Activated B cell treated with CpG ODN at 0.5 μM for 24 hours (primary cell): ENCODE results near the gene ANO8. TPM values are rescaled to one million over a fixed set of nuclear protein-coding genes. Genes with fewer than 3 reads are reported as not detected.
A peak's percentile ranks its signal among the peaks of the same experiment; 100 is the strongest.

ENCODE experiments used
- ATAC-seq: fragments of 200-7000 bp; cut with Tn5 transposase; one replicate; pipeline ENCODE4 v1.10.0; 2021; ENCODE audit warnings: low read depth, mild to moderate bottlenecking, moderate library complexity
- CTCF ChIA-PET: fragments of 350-600 bp; sonication (Branson Sonifier 250); formaldehyde crosslinking; loops from one replicate; lab custom pipeline; 2021; ENCODE audit warnings: antibody characterized with exemption; lab: Charles Lee
- POLR2A ChIA-PET: fragments of 350-600 bp; sonication (Branson Sonifier 250); formaldehyde crosslinking; loops from one replicate; lab custom pipeline; 2021; ENCODE audit warnings: antibody characterized with exemption; lab: Charles Lee
- DNase-seq: peaks from one replicate; pipeline ENCODE4 v3.0.0; 2022
- H3K27ac Mint-ChIP-seq: one replicate; pipeline ENCODE4 v1.8.0; 2020; ENCODE audit warnings: mixed read lengths
- H3K27me3 Mint-ChIP-seq: one replicate; pipeline ENCODE4 v1.8.0; 2021; ENCODE audit warnings: mixed read lengths
- H3K36me3 Mint-ChIP-seq: one replicate; pipeline ENCODE4 v1.8.0; 2021; ENCODE audit warnings: low read depth, mixed read lengths
- H3K4me1 Mint-ChIP-seq: one replicate; pipeline ENCODE4 v1.8.0; 2021; ENCODE audit warnings: mixed read lengths
- H3K4me3 Mint-ChIP-seq: one replicate; pipeline ENCODE4 v1.8.0; 2020; ENCODE audit warnings: mild to moderate bottlenecking, mixed read lengths
- H3K9me3 Mint-ChIP-seq: one replicate; pipeline ENCODE4 v1.8.0; 2020; ENCODE audit warnings: mixed read lengths
- CTCF ChIP-seq: fragments of 200-600 bp; IDR thresholded peaks from one replicate; pipeline ENCODE4 v1.8.0; 2022; ENCODE audit warnings: antibody characterized with exemption, mild to moderate bottlenecking
- intact Hi-C: fragments of 100-400 bp; cut with micrococcal nuclease; formaldehyde crosslinking; loops from one replicate; pipeline ENCODE4 v1.15.1; 2024
- total RNA-seq: library from RNA; stranded (reverse); gene quantifications from 2 replicates; pipeline ENCODE4 v1.2.3, GENCODE V29; 2022

ANO8 gene
- total RNA-seq, result 2.1 and 2.2 TPM in 2 replicates

GRCh38 chr19:17334414-17335409 is at the start of gene ANO8:
TSS of gene ANO8 (minus strand) at chr19:17334855. CDS start at chr19:17334670, 185 bp downstream.
- DNase-seq (peak; percentile 92), ATAC-seq (peak; percentile 62)
- H3K27ac Mint-ChIP-seq, result peak within 1 kb of the TSS; percentile 46
- peak within 1 kb of the TSS; percentile 82 for H3K4me3 Mint-ChIP-seq
- intact Hi-C loops, result loop anchor here (1.0 to 10.0 kb wide), 2 partner anchors 67 to 420 kb away; partner anchors contain the start of genes BABAM1 and FCHO1
- ChIA-PET POLR2A (interaction anchor here (0.5 to 1.9 kb wide), 9 partner anchors 26 to 133 kb away, joined by 4 to 9 read pairs (median 6); partner anchors contain the start of genes ABHD8, DDA1, MRPL34 and MVB12A), CTCF (interaction anchor here (0.6 to 1.7 kb wide), 3 partner anchors 29 to 53 kb away, joined by 3 to 4 read pairs (median 3); partner anchors contain the start of gene MRPL34)
- H3K4me1 Mint-ChIP-seq, result peaks cover 41% of the 10 kb centered on the region
- peaks cover 6% of the 10 kb centered on the region for H3K27me3 Mint-ChIP-seq
- no peaks in the 10 kb centered on the region for H3K9me3 Mint-ChIP-seq
- H3K36me3 Mint-ChIP-seq, result peaks cover 18% of the 10 kb centered on the region
- TF ChIP-seq CTCF, result no peak

- no peak for ATAC-seq
- intact Hi-C loops, result no loop called here
- POLR2A ChIA-PET, result interaction anchor here (0.6 to 0.9 kb wide), 4 partner anchors 14 to 122 kb away, joined by 3 to 6 read pairs (median 4); no protein-coding TSS in a partner anchor
- TF ChIP-seq CTCF, result no peak
- H3K4me3 Mint-ChIP-seq, result no peak overlapping the region
- CTCF ChIA-PET, result interaction anchor here (1.1 kb wide), 1 partner anchor 69 kb away, joined by 3 read pairs; no protein-coding TSS in a partner anchor
- no peaks in the 10 kb centered on the region for H3K36me3 Mint-ChIP-seq
- H3K27ac Mint-ChIP-seq, result no peak overlapping the region
- no peak for DNase-seq
- H3K9me3 Mint-ChIP-seq, result peaks cover 3% of the 10 kb centered on the region
- H3K4me1 Mint-ChIP-seq, result peaks cover 29% of the 10 kb centered on the region
- peaks cover 18% of the 10 kb centered on the region for H3K27me3 Mint-ChIP-seq
Measured at GRCh38 chr19:17380426-17381138, 45.9 kb upstream of the ANO8 start.

- Mint-ChIP-seq H3K4me3 (no peak overlapping the region), H3K4me1 (peaks cover 29% of the 10 kb centered on the region), H3K36me3 (no peaks in the 10 kb centered on the region), H3K27me3 (peaks cover 18% of the 10 kb centered on the region), H3K9me3 (peaks cover 3% of the 10 kb centered on the region), H3K27ac (no peak overlapping the region)
- ATAC-seq (no peak), DNase-seq (no peak)
- CTCF ChIA-PET, result no interaction called here
- no peak for TF ChIP-seq CTCF
- intact Hi-C loops, result no loop called here
- POLR2A ChIA-PET, result interaction anchor here (0.6 kb wide), 1 partner anchor 114 kb away, joined by 8 read pairs; no protein-coding TSS in a partner anchor
Measured at GRCh38 chr19:17379221-17379631, 44.6 kb upstream of the ANO8 start.

- ATAC-seq, result no peak
- no peaks in the 10 kb centered on the region for H3K36me3 Mint-ChIP-seq
Measured at GRCh38 chr19:17378271-17378670, 43.6 kb upstream of the ANO8 start.

More at GRCh38 chr19:17378271-17378670, 43.6 kb upstream of the ANO8 start:
- Mint-ChIP-seq H3K4me1 (peaks cover 27% of the 10 kb centered on the region), H3K4me3 (no peak overlapping the region), H3K27ac (no peak overlapping the region), H3K9me3 (peaks cover 3% of the 10 kb centered on the region), H3K27me3 (peaks cover 20% of the 10 kb centered on the region)
- CTCF ChIA-PET, result no interaction called here
- no peak for TF ChIP-seq CTCF
- POLR2A ChIA-PET, result interaction anchor here (0.6 kb wide), 1 partner anchor 139 kb away, joined by 3 read pairs; no protein-coding TSS in a partner anchor
- intact Hi-C loops, result no loop called here
- no peak for DNase-seq
